ENCODE measurements around the gene HCN4.

HCN4 gene

DNA sequence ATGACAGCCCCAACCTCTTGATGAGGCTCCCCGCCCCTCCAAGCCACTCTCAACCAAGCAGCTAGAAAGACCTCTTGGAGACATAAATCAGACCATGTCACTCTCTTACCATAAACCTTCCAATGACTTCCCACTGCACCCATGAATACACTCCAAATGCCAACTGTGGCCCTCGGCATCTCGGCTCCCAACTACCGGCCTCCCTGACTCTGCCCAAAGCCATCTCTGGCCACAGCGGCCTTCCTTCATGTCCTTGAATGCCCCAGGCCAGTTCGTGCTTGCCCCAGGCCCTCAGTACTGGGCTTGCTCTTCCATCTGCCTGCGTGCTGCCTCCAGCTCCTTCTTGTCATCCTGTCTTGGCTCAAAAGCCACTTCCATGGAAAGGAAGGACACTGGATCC, 32.0 kb downstream of the HCN4 start:
- Histone ChIP-seq H3K9me3 (ENCODE audit: control insufficient read depth, insufficient read depth, low read length) (no peaks in the 10 kb centered on the region), H3K27me3 (ENCODE audit: control insufficient read depth, insufficient read depth, low read length) (no peaks in the 10 kb centered on the region), H3K27ac (ENCODE audit: low read length) (no peak overlapping the region), H3K4me1 (ENCODE audit: control insufficient read depth, insufficient read depth, low read length) (no peaks in the 10 kb centered on the region), H3K36me3 (ENCODE audit: control insufficient read depth, insufficient read depth, low read length) (0 out of 2 replicates have a peak, but pooled peaks cover 4% of the 10 kb centered on the region), H3K4me3 (ENCODE audit: low read length) (no peak overlapping the region)
- no peak for DNase-seq (ENCODE audit: low read depth, low spot score)
- no CpG with 5 or more reads among the region's 7 CpGs for WGBS (ENCODE audit: insufficient coverage, insufficient read length)

DNA sequence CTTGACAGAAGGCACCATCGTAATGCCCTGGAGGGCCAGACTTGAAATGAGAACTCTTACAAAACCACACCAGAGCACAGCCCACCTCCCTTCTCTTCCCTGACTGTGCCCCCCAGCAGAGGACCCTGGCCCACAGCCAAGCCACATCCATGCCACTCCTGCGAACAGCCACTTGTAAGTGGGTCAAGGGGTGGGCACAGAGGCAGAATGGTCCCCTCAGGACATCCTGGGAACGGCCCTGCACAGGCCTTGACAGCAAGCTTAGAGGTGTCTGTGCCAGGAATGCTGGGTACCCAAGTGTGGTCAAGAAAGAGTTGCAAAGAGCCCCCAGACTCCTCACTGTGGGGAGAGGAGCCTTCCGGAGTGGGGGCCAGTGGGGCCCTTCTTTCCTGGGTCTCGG, 33.3 kb downstream of the HCN4 start:
- no CpG with 5 or more reads among the region's 5 CpGs for WGBS (ENCODE audit: insufficient coverage, insufficient read length)
- Histone ChIP-seq H3K4me3 (ENCODE audit: low read length) (no peak overlapping the region), H3K9me3 (ENCODE audit: control insufficient read depth, insufficient read depth, low read length) (no peaks in the 10 kb centered on the region), H3K4me1 (ENCODE audit: control insufficient read depth, insufficient read depth, low read length) (no peaks in the 10 kb centered on the region), H3K27ac (ENCODE audit: low read length) (no peak overlapping the region), H3K36me3 (ENCODE audit: control insufficient read depth, insufficient read depth, low read length) (0 out of 2 replicates have a peak, but pooled peaks cover 4% of the 10 kb centered on the region), H3K27me3 (ENCODE audit: control insufficient read depth, insufficient read depth, low read length) (no peaks in the 10 kb centered on the region)
- no peak for DNase-seq (ENCODE audit: low read depth, low spot score)

DNA sequence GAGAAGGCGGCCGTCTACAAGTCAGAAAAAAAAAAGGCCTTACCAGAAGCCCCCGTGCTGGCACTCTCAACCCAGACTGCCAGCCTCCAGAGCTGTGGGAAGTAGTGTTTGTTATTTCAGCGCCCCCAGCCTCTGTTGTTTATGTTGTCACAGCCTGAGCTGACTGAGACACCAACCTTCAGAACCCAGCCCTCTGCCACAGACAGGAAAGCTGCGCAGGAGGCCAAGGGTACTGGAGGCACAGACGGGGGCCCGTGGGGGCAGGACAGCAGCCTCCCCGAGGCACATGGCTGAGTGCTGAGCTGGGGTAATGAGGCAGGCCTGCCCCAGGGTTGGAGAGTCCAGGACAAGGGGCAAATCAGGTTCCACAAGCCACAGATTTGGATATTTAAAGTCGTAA, 33.7 kb downstream of the HCN4 start:
- Histone ChIP-seq H3K27me3 (ENCODE audit: control insufficient read depth, insufficient read depth, low read length) (no peaks in the 10 kb centered on the region), H3K27ac (ENCODE audit: low read length) (no peak overlapping the region), H3K4me3 (ENCODE audit: low read length) (no peak overlapping the region), H3K36me3 (ENCODE audit: control insufficient read depth, insufficient read depth, low read length) (0 out of 2 replicates have a peak, but pooled peaks cover 4% of the 10 kb centered on the region), H3K9me3 (ENCODE audit: control insufficient read depth, insufficient read depth, low read length) (no peaks in the 10 kb centered on the region), H3K4me1 (ENCODE audit: control insufficient read depth, insufficient read depth, low read length) (no peaks in the 10 kb centered on the region)
- WGBS (ENCODE audit: insufficient coverage, insufficient read length): no CpG with 5 or more reads among the region's 9 CpGs
- DNase-seq (ENCODE audit: low read depth, low spot score): no peak

DNA sequence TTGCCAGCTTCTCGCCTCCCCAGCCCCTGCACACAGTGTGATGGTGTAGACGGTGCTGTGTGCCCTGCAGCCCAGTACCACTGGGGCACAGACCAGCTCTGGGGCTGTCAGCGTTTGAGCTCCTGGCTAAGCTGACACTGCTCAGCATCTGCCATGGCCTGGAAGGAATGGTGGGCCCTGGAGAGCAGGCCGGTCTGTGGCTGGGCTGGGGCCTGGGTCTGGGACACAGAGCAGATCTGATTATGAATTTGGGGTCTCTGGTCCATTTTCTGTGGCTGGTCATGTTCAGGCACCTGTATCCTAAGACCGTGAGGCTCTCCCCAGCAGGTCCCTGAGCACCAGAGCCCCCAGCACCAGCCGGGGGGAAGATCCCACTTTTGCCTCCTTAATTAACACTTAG, 34.7 kb downstream of the HCN4 start:
- Histone ChIP-seq H3K27ac (ENCODE audit: low read length) (no peak overlapping the region), H3K9me3 (ENCODE audit: control insufficient read depth, insufficient read depth, low read length) (no peaks in the 10 kb centered on the region), H3K27me3 (ENCODE audit: control insufficient read depth, insufficient read depth, low read length) (no peaks in the 10 kb centered on the region), H3K4me3 (ENCODE audit: low read length) (no peak overlapping the region; the same call in 1 of the 2 replicates), H3K4me1 (ENCODE audit: control insufficient read depth, insufficient read depth, low read length) (no peaks in the 10 kb centered on the region), H3K36me3 (ENCODE audit: control insufficient read depth, insufficient read depth, low read length) (0 out of 2 replicates have a peak, but pooled peaks cover 4% of the 10 kb centered on the region)
- no CpG with 5 or more reads among the region's 6 CpGs for WGBS (ENCODE audit: insufficient coverage, insufficient read length)
- no peak for DNase-seq (ENCODE audit: low read depth, low spot score)

DNA sequence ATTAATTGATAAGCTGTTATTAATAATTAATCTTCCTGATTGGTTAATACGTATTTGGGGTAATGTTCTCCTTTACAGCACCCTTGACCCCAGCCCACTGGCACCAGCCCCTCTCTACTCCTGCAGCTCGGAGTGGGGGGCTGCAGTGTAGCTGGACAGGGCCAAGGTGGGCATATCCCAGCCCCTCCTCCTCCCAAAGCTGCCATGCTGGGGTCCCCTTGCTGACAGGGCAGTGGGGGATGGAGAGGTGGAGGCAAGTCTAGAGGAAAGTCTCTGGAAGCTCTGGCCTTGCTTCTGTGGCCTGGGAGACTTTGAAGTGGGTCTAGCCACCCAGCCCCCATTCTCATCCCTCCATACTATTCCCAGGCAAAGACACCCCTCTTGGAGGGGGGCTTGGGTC, 35.8 kb downstream of the HCN4 start:
- WGBS (ENCODE audit: insufficient coverage, insufficient read length): no CpG with 5 or more reads among the region's 2 CpGs
- Histone ChIP-seq H3K4me1 (ENCODE audit: control insufficient read depth, insufficient read depth, low read length) (no peaks in the 10 kb centered on the region), H3K36me3 (ENCODE audit: control insufficient read depth, insufficient read depth, low read length) (0 out of 2 replicates have a peak, but pooled peaks cover 4% of the 10 kb centered on the region), H3K27me3 (ENCODE audit: control insufficient read depth, insufficient read depth, low read length) (no peaks in the 10 kb centered on the region), H3K9me3 (ENCODE audit: control insufficient read depth, insufficient read depth, low read length) (no peaks in the 10 kb centered on the region), H3K4me3 (ENCODE audit: low read length) (no peak overlapping the region), H3K27ac (ENCODE audit: low read length) (no peak overlapping the region)
- no peak for DNase-seq (ENCODE audit: low read depth, low spot score)

DNA sequence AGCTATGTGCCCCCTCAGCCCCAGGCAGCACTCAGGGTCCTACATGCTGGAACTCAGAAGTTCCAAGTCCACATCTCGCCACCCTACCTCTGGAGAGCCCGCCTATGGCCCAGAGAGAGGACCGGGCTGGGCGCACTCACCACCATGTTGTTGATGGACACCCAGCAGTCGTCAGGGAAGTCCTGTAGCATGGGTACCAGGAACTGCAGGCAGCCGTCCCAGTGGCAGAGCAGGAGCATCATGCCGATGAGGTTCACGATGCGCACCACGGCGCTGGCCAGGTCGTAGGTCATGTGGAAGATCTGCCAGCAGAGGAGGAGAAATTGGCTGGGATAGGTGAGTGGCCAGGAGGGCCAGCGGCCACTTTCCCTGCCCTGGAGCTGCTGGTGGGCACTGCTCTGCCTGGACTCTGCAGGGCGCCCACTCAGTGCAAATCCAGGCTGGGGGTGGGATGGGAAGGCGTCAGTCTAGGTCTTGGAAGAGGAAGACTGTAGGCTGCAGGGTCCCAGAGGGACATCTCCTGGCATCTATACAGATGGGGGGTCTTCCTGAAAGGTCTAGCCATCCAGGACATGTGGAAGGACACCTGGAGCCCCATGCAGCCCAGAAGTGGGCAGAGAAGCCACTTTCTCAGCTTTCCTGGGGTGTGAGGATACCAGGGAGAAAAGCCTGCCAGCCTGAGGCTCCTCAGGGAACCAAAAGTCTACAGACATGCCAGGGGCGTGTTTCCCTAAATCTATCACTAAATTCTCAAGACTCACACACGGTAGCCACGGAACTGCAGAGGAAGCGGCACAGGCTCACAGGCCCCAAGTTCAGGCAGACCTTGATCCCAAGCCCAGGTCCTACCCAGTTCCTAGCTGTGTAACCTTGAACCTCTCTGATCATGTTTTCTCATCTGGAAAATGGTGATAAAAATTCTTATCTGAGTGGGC, 36.5 kb downstream of the HCN4 start:
- no peak for DNase-seq (ENCODE audit: low read depth, low spot score)
- Histone ChIP-seq H3K4me1 (ENCODE audit: control insufficient read depth, insufficient read depth, low read length) (no peaks in the 10 kb centered on the region), H3K36me3 (ENCODE audit: control insufficient read depth, insufficient read depth, low read length) (0 out of 2 replicates have a peak, but pooled peaks cover 4% of the 10 kb centered on the region), H3K27me3 (ENCODE audit: control insufficient read depth, insufficient read depth, low read length) (no peaks in the 10 kb centered on the region), H3K9me3 (ENCODE audit: control insufficient read depth, insufficient read depth, low read length) (no peaks in the 10 kb centered on the region), H3K27ac (ENCODE audit: low read length) (no peak overlapping the region), H3K4me3 (ENCODE audit: low read length) (no peak overlapping the region)
- no CpG with 5 or more reads among the region's 19 CpGs for WGBS (ENCODE audit: insufficient coverage, insufficient read length)

DNA sequence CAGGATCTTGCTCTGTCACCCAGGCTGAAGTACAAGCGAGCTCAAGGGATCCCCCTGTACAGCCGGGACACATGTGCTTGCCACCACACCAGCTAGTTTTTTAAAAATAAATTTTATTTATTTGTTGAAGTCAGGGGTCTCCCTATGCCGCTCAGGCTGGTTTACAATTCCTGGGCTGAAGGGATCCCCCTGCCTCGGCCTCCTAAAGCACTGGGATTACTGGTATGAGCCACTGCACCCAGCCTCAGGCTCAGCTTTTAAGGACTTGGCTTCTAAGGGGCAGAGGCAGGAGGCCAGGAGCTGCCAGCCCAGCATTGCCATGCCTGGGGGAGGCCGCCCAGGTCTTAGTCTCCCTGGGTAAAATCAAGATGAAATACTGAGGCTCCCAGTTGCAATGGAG, 37.3 kb downstream of the HCN4 start:
- Histone ChIP-seq H3K27me3 (ENCODE audit: control insufficient read depth, insufficient read depth, low read length) (no peaks in the 10 kb centered on the region), H3K9me3 (ENCODE audit: control insufficient read depth, insufficient read depth, low read length) (no peaks in the 10 kb centered on the region), H3K4me1 (ENCODE audit: control insufficient read depth, insufficient read depth, low read length) (no peaks in the 10 kb centered on the region), H3K4me3 (ENCODE audit: low read length) (no peak overlapping the region), H3K27ac (ENCODE audit: low read length) (no peak overlapping the region), H3K36me3 (ENCODE audit: control insufficient read depth, insufficient read depth, low read length) (0 out of 2 replicates have a peak, but pooled peaks cover 4% of the 10 kb centered on the region)
- no CpG with 5 or more reads among the region's 5 CpGs for WGBS (ENCODE audit: insufficient coverage, insufficient read length)
- no peak for DNase-seq (ENCODE audit: low read depth, low spot score)

DNA sequence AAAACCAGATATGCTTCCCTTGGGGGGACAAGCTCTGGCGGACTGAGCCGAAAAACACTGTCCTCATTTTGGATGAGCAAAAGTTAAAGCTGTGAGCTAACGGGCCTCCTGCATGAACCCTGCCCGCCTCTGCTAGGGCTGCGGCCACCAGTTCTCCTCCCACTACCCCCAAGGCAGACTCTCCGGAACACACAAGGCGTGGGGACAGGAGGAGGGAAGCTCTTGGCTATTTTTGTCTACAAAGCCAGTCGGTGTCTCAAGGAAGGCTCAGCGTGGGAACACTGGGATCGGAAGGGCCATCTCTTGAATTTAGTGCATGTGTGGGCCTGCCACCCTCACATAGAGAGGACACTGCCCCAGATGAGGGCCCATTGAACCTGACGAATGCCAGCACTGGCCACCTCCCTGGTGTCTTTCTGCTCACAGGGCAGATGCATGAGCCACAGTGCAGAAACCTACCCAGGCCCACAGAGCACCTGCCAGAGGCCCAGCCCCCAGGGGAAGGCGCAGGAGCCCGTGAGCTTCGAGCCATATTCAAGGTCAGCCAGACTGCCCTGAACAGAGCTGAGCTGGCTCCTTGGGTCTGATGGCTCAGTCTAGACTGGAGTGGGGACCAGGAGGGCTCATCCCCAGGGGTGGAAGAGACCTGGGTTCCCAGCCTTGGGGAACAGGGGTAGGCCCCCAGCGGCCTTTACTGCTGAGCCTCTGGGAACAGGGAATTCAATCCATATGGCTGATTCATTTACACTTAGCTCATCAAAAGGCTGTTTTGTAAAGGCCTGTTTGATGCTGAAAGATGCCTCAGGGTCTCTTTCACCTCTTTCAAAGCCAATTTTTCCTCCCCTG, 38.3 kb downstream of the HCN4 start:
- Histone ChIP-seq H3K9me3 (ENCODE audit: control insufficient read depth, insufficient read depth, low read length) (no peaks in the 10 kb centered on the region), H3K36me3 (ENCODE audit: control insufficient read depth, insufficient read depth, low read length) (0 out of 2 replicates have a peak, but pooled peaks cover 4% of the 10 kb centered on the region), H3K27ac (ENCODE audit: low read length) (no peak overlapping the region), H3K4me3 (ENCODE audit: low read length) (no peak overlapping the region), H3K4me1 (ENCODE audit: control insufficient read depth, insufficient read depth, low read length) (no peaks in the 10 kb centered on the region), H3K27me3 (ENCODE audit: control insufficient read depth, insufficient read depth, low read length) (no peaks in the 10 kb centered on the region)
- no CpG with 5 or more reads among the region's 15 CpGs for WGBS (ENCODE audit: insufficient coverage, insufficient read length)
- DNase-seq (ENCODE audit: low read depth, low spot score): no peak

DNA sequence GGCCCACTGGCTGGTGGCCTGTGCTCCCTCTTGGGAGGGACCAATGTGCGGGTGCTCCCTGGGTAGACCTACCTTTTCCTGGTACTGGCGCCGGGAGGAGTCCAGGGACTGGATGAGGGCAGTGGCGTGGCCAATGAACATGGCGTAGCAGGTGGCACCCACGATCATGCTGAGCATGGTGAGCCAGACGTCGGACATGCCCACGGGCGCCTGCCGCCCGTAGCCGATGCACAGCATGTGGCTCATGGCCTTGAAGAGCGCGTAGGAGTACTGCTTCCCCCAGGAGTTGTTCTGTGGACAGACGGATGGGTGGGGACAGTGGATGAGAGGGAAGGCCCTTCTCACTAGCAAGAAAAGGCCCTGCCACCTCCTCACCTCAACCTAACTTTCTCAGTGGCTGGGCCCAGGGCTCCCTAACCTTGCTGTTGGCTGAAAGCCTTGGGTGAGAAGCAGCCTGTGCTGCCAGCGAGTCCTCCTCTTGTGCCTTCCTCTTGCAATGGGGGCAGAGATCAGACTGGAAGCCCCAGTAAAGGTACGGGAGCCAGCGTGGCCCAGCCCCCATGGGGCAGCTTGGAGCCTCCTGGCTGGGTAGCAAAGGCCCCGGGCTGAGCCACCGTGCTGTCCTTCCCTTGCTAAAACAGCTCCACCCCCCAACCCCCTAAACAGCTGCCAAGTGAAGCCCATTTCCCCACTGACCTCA, 39.1 kb downstream of the HCN4 start:
- Histone ChIP-seq H3K36me3 (ENCODE audit: control insufficient read depth, insufficient read depth, low read length) (0 out of 2 replicates have a peak, but pooled peaks cover 4% of the 10 kb centered on the region), H3K9me3 (ENCODE audit: control insufficient read depth, insufficient read depth, low read length) (no peaks in the 10 kb centered on the region), H3K4me1 (ENCODE audit: control insufficient read depth, insufficient read depth, low read length) (no peaks in the 10 kb centered on the region), H3K4me3 (ENCODE audit: low read length) (no peak overlapping the region), H3K27ac (ENCODE audit: low read length) (no peak overlapping the region), H3K27me3 (ENCODE audit: control insufficient read depth, insufficient read depth, low read length) (no peaks in the 10 kb centered on the region)
- no CpG with 5 or more reads among the region's 21 CpGs for WGBS (ENCODE audit: insufficient coverage, insufficient read length)
- no peak for DNase-seq (ENCODE audit: low read depth, low spot score)

DNA sequence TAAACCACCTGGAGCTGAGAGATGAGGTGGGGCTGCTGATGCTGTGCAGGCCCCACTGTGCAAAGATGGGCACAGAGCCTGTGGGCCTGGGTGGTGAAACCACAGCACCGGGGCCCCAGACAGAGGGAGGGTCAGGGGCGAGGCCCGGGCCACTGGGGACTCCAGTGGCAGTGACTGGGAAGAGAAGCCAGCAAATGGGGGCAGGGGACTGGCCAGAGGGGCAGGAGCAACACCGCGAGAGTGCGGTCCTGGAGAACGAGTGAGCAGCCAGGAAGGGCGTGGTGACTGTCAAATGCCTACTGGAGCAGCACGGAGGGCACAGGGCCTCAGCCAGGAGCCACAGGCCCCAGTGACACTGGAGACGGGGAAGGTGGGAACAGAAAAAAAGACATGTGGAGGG, 39.8 kb downstream of the HCN4 start:
- H3K9me3 ChIP-seq (ENCODE audit: control insufficient read depth, insufficient read depth, low read length): no peaks in the 10 kb centered on the region
- H3K27ac ChIP-seq (ENCODE audit: low read length): no peak overlapping the region
- peaks cover 4% of the 10 kb centered on the region; the same call in 1 of the 2 replicates for H3K36me3 ChIP-seq (ENCODE audit: control insufficient read depth, insufficient read depth, low read length)
- WGBS (ENCODE audit: insufficient coverage, insufficient read length): no CpG with 5 or more reads among the region's 10 CpGs
- H3K4me3 ChIP-seq (ENCODE audit: low read length): no peak overlapping the region
- H3K27me3 ChIP-seq (ENCODE audit: control insufficient read depth, insufficient read depth, low read length): no peaks in the 10 kb centered on the region
- DNase-seq (ENCODE audit: low read depth, low spot score): no peak
- no peaks in the 10 kb centered on the region for H3K4me1 ChIP-seq (ENCODE audit: control insufficient read depth, insufficient read depth, low read length)
